HG03442 (cell line): ENCODE results near the gene TRMT11.
"Not testable (repeated sequence)": the region's sequence is repeated elsewhere in the genome, so short reads cannot be mapped to it uniquely, and the experiment has no call there.

Experiments used
- ATAC-seq: cut with Tn5 transposase; IDR thresholded peaks from one replicate; pipeline ENCODE4 v1.9.1; 2021; ENCODE audit warnings: mild to moderate bottlenecking, moderate library complexity; ENCODE audit not compliant: unreplicated experiment

The TRMT11 gene

GRCh38 chr6:125986301-125987025 is at the start of gene TRMT11:
Gene TRMT11, plus strand, starts transcription at chr6:125986540. Its CDS starts 11 bp downstream, at chr6:125986551.
- peak; percentile 94 for ATAC-seq

GRCh38 chr6:125939026-125939425 is 47.3 kb upstream of the TRMT11 start:
- no peak for ATAC-seq

GRCh38 chr6:125939791-125940190 is 46.5 kb upstream of the TRMT11 start:
- no peak for ATAC-seq

- ATAC-seq = no peak
These were observed 45.9 kb upstream of the TRMT11 start for GRCh38 chr6:125940247-125941041.

GRCh38 chr6:125942672-125943527 is 43.4 kb upstream of the TRMT11 start:
- no peak for ATAC-seq

- ATAC-seq = no peak
These were observed 42.6 kb upstream of the TRMT11 start for GRCh38 chr6:125943528-125944433.

- no peak for ATAC-seq
These were observed 41.9 kb upstream of the TRMT11 start for GRCh38 chr6:125944434-125944816.

- ATAC-seq = no peak
These were observed 41.4 kb upstream of the TRMT11 start for GRCh38 chr6:125944896-125945295.

GRCh38 chr6:125945378-125946141 is 40.8 kb upstream of the TRMT11 start:
- ATAC-seq = no peak

GRCh38 chr6:125947615-125948014 is 38.7 kb upstream of the TRMT11 start:
- ATAC-seq = no peak

GRCh38 chr6:125948455-125948854 is 37.9 kb upstream of the TRMT11 start:
- no peak for ATAC-seq

- no peak for ATAC-seq
These were observed 37.3 kb upstream of the TRMT11 start for GRCh38 chr6:125949069-125949468.

- no peak for ATAC-seq
These were observed 36.0 kb upstream of the TRMT11 start for GRCh38 chr6:125950293-125950692.

- ATAC-seq = not testable (repeated sequence)
These were observed 35.6 kb upstream of the TRMT11 start for GRCh38 chr6:125950716-125951115.

- no peak for ATAC-seq
These were observed 35.0 kb upstream of the TRMT11 start for GRCh38 chr6:125951323-125951722.

GRCh38 chr6:125952764-125953501 is 33.4 kb upstream of the TRMT11 start:
- ATAC-seq = peak; percentile 16

- no peak for ATAC-seq
These were observed 32.9 kb upstream of the TRMT11 start for GRCh38 chr6:125953502-125953875.

- no peak for ATAC-seq
These were observed 31.5 kb upstream of the TRMT11 start for GRCh38 chr6:125954735-125955339.
